ENCODE measurements around the gene LRRFIP1. TPM values are rescaled to one million over a fixed set of nuclear protein-coding genes. Genes with fewer than 3 reads are reported as not detected.

LRRFIP1 gene
- polyA plus RNA-seq, 1 experiment, result 71.1 TPM

DNA sequence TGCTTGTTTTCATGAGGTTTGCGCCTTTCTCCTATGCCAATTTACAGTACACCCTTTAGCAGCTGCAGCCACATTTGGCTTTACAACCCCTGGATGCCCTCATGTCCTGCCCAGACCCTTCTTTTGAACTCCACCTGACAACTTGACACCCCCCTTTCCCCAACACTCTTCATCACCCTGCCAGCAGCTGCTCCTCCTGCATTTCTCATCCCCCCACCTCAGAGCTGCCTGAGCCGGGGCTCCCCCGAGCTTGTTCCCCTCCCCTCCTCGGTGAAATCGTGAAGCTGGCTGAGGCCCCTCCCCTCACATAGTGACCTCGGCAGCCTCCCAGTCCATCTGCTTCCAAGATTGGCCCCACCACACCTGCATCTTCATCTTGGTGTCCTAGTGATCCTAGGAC lies 40.5 kb downstream of the LRRFIP1 start:
- CTCF ChIA-PET, result interaction anchor here (0.6 to 8.8 kb wide), 4 partner anchors 17 to 155 kb away, joined by 3 to 101 read pairs (median 4); no protein-coding TSS in a partner anchor
- TF ChIP-seq CTCF (IDR thresholded peaks at IDR 0.05; ENCODE audit: low read depth, low read length), result no peak

GRCh38 chr2:237668440-237668839 lies 41.1 kb downstream of the LRRFIP1 start:
- CTCF ChIA-PET, result interaction anchor here (1.2 to 8.8 kb wide), 3 partner anchors 17 to 156 kb away, joined by 3 to 101 read pairs (median 5); no protein-coding TSS in a partner anchor
- Histone ChIP-seq H3K27me3 (ENCODE audit: control insufficient read depth, insufficient read depth, low read length) (no peaks in the 10 kb centered on the region), H3K9me3 (ENCODE audit: control insufficient read depth, insufficient read depth, low read length) (no peaks in the 10 kb centered on the region), H3K4me3 (ENCODE audit: low read depth, low read length) (no peak overlapping the region), H3K27ac (ENCODE audit: low read depth, low read length) (no peak overlapping the region)
- POLR2A ChIA-PET, result interaction anchor here (1.4 to 1.6 kb wide), 2 partner anchors 52 to 255 kb away, joined by 4 to 13 read pairs; partner anchors contain the start of gene COL6A3
- no peak for TF ChIP-seq CTCF (IDR thresholded peaks at IDR 0.05; ENCODE audit: low read depth, low read length)
- no peak for DNase-seq (ENCODE audit: low read depth, low spot score)

More for the DNA sequence above, 40.5 kb downstream of the LRRFIP1 start:
- H3K27me3 ChIP-seq (ENCODE audit: control insufficient read depth, insufficient read depth, low read length), result no peaks in the 10 kb centered on the region
- H3K4me3 ChIP-seq (ENCODE audit: low read depth, low read length), result no peak overlapping the region
- no peaks in the 10 kb centered on the region for H3K9me3 ChIP-seq (ENCODE audit: control insufficient read depth, insufficient read depth, low read length)
- DNase-seq (ENCODE audit: low read depth, low spot score), result no peak
- POLR2A ChIA-PET, result no interaction called here
- no peak overlapping the region for H3K27ac ChIP-seq (ENCODE audit: low read depth, low read length)

- DNase-seq (ENCODE audit: low read depth, low spot score), result no peak
- POLR2A ChIA-PET, result interaction anchor here (0.7 to 1.8 kb wide), 14 partner anchors 8 to 255 kb away, joined by 3 to 30 read pairs (median 4); partner anchors contain the start of gene COL6A3
- TF ChIP-seq CTCF (IDR thresholded peaks at IDR 0.05; ENCODE audit: low read depth, low read length), result no peak
- no peaks in the 10 kb centered on the region for H3K9me3 ChIP-seq (ENCODE audit: control insufficient read depth, insufficient read depth, low read length)
- CTCF ChIA-PET, result interaction anchor here (1.0 to 8.8 kb wide), 5 partner anchors 16 to 156 kb away, joined by 3 to 101 read pairs (median 4); no protein-coding TSS in a partner anchor
- peak overlapping the region; percentile 98 for H3K27ac ChIP-seq (ENCODE audit: low read depth, low read length)
- peak overlapping the region; percentile 17; the same call in 1 of the 2 replicates for H3K4me3 ChIP-seq (ENCODE audit: low read depth, low read length)
- no peaks in the 10 kb centered on the region for H3K27me3 ChIP-seq (ENCODE audit: control insufficient read depth, insufficient read depth, low read length)
Measured at GRCh38 chr2:237669283-237669627, 41.9 kb downstream of the LRRFIP1 start.

- ChIA-PET CTCF (interaction anchor here (1.0 to 8.8 kb wide), 3 partner anchors 17 to 87 kb away, joined by 4 to 101 read pairs (median 4); no protein-coding TSS in a partner anchor), POLR2A (interaction anchor here (0.7 to 1.8 kb wide), 13 partner anchors 8 to 256 kb away, joined by 3 to 30 read pairs (median 4); partner anchors contain the start of gene COL6A3)
- TF ChIP-seq CTCF (IDR thresholded peaks at IDR 0.05; ENCODE audit: low read depth, low read length), result no peak
- Histone ChIP-seq H3K27ac (ENCODE audit: low read depth, low read length) (peak overlapping the region; percentile 98), H3K27me3 (ENCODE audit: control insufficient read depth, insufficient read depth, low read length) (no peaks in the 10 kb centered on the region), H3K9me3 (ENCODE audit: control insufficient read depth, insufficient read depth, low read length) (no peaks in the 10 kb centered on the region), H3K4me3 (ENCODE audit: low read depth, low read length) (peak overlapping the region; percentile 29)
- peak; percentile 100 for DNase-seq (ENCODE audit: low read depth, low spot score)
Measured at GRCh38 chr2:237669628-237670392, 42.4 kb downstream of the LRRFIP1 start.

- ChIA-PET CTCF (interaction anchor here (0.6 to 8.8 kb wide), 4 partner anchors 15 to 1996 kb away, joined by 3 to 101 read pairs (median 3); no protein-coding TSS in a partner anchor), POLR2A (interaction anchor here (0.5 to 1.8 kb wide), 6 partner anchors 17 to 170 kb away, joined by 3 to 30 read pairs (median 5); no protein-coding TSS in a partner anchor)
- H3K27ac ChIP-seq (ENCODE audit: low read depth, low read length), result peak overlapping the region; percentile 98
- H3K4me3 ChIP-seq (ENCODE audit: low read depth, low read length), result no peak overlapping the region
- no peaks in the 10 kb centered on the region for H3K27me3 ChIP-seq (ENCODE audit: control insufficient read depth, insufficient read depth, low read length)
- H3K9me3 ChIP-seq (ENCODE audit: control insufficient read depth, insufficient read depth, low read length), result no peaks in the 10 kb centered on the region
- no peak for TF ChIP-seq CTCF (IDR thresholded peaks at IDR 0.05; ENCODE audit: low read depth, low read length)
- no peak for DNase-seq (ENCODE audit: low read depth, low spot score)
Measured at GRCh38 chr2:237670641-237671040, 43.3 kb downstream of the LRRFIP1 start.

All from AG04450 (cell line).